Osteoblast (primary cell): ENCODE measurements around the gene ARHGAP10. TPM values are rescaled to one million over a fixed set of nuclear protein-coding genes. Genes with fewer than 3 reads are reported as not detected.
A peak's percentile ranks its signal among the peaks of the same experiment; 100 is the strongest.

Experiments
- DNase-seq: peaks from one replicate; pipeline ENCODE4 v3.0.0; 2011; ENCODE audit warnings: low spot score, mixed read lengths; ENCODE audit not compliant: insufficient read length; ENCODE audit errors: missing footprints
- H2AFZ ChIP-seq: 2 replicates; pipeline ENCODE4 v1.6.0; 2011; ENCODE audit warnings: mild to moderate bottlenecking, low read length
- H3K27ac ChIP-seq: 2 replicates; pipeline ENCODE4 v1.5.1; 2011; ENCODE audit warnings: mild to moderate bottlenecking, low read depth, low read length, moderate library complexity
- H3K27me3 ChIP-seq: 2 replicates; pipeline ENCODE4 v1.6.0; 2012; ENCODE audit warnings: mild to moderate bottlenecking, control low read depth, inconsistent platforms, low read length, moderate library complexity; ENCODE audit not compliant: insufficient read depth
- H3K36me3 ChIP-seq: 2 replicates; pipeline ENCODE4 v1.5.1; 2011; ENCODE audit warnings: mild to moderate bottlenecking, low read length, control low read depth, moderate library complexity; ENCODE audit not compliant: insufficient read depth
- H3K4me1 ChIP-seq: 2 replicates; pipeline ENCODE4 v1.5.1; 2011; ENCODE audit warnings: mild to moderate bottlenecking, low read length, control low read depth, moderate library complexity; ENCODE audit not compliant: insufficient read depth
- H3K4me2 ChIP-seq: 2 replicates; pipeline ENCODE4 v1.6.0; 2011; ENCODE audit warnings: mild to moderate bottlenecking, low read length; ENCODE audit not compliant: insufficient read depth
- H3K4me3 ChIP-seq: fragments of 200-600 bp; sonication (generic); 3 replicates; pipeline ENCODE4 v1.5.1; 2012; ENCODE audit warnings: mild to moderate bottlenecking, low read length, inconsistent platforms; ENCODE audit not compliant: insufficient read depth
- H3K79me2 ChIP-seq: 2 replicates; pipeline ENCODE4 v1.6.0; 2012; ENCODE audit warnings: mild to moderate bottlenecking, low read length, control low read depth, inconsistent platforms; ENCODE audit not compliant: insufficient read depth
- H3K9me3 ChIP-seq: 2 replicates; pipeline ENCODE4 v1.5.1; 2011; ENCODE audit warnings: low read depth, low read length, control low read depth
- H4K20me1 ChIP-seq: 2 replicates; pipeline ENCODE4 v1.6.0; 2012; ENCODE audit warnings: mild to moderate bottlenecking, low read length, control low read depth; ENCODE audit not compliant: insufficient read depth
- CTCF ChIP-seq: IDR thresholded peaks from 2 replicates; pipeline ENCODE4 v1.5.1; 2011; ENCODE audit warnings: mild to moderate bottlenecking, low read depth, low read length, moderate library complexity; ENCODE audit errors: extremely low read depth
- total RNA-seq: library from RNA; depleted of rRNA; stranded (reverse); fragments of >200 nt; gene quantifications from 2 replicates; pipeline ENCODE4 v1.2.3, GENCODE V29; 2012

Gene ARHGAP10
- total RNA-seq, 1 donor: 31.5 TPM

GRCh38 chr4:147916351-147916750 is 184.5 kb downstream of the ARHGAP10 start:
- H4K20me1 ChIP-seq: no peaks in the 10 kb centered on the region
- no peak overlapping the region for H3K4me2 ChIP-seq
- H3K4me1 ChIP-seq: peaks cover 12% of the 10 kb centered on the region
- peak overlapping the region; percentile 2 for H3K27ac ChIP-seq
- no peak for TF ChIP-seq CTCF
- H3K79me2 ChIP-seq: no peaks in the 10 kb centered on the region
- H3K27me3 ChIP-seq: no peaks in the 10 kb centered on the region
- H2AFZ ChIP-seq: no peak overlapping the region
- peak; percentile 43 for DNase-seq
- H3K4me3 ChIP-seq: no peak overlapping the region
- no peaks in the 10 kb centered on the region for H3K9me3 ChIP-seq
- peaks cover 2% of the 10 kb centered on the region for H3K36me3 ChIP-seq

- Histone ChIP-seq H3K9me3 (no peaks in the 10 kb centered on the region), H3K27ac (no peak overlapping the region), H3K4me3 (no peak overlapping the region), H3K79me2 (no peaks in the 10 kb centered on the region), H3K36me3 (no peaks in the 10 kb centered on the region), H2AFZ (no peak overlapping the region), H3K4me1 (peaks cover 7% of the 10 kb centered on the region), H4K20me1 (no peaks in the 10 kb centered on the region), H3K27me3 (no peaks in the 10 kb centered on the region), H3K4me2 (no peak overlapping the region)
- no peak for DNase-seq
- no peak for TF ChIP-seq CTCF
These were observed 191.5 kb downstream of the ARHGAP10 start for GRCh38 chr4:147923381-147923780.

- Histone ChIP-seq H3K4me3 (no peak overlapping the region), H3K27me3 (no peaks in the 10 kb centered on the region), H3K4me2 (no peak overlapping the region), H3K4me1 (peaks cover 7% of the 10 kb centered on the region), H3K79me2 (no peaks in the 10 kb centered on the region), H3K27ac (no peak overlapping the region), H4K20me1 (no peaks in the 10 kb centered on the region), H2AFZ (no peak overlapping the region), H3K36me3 (no peaks in the 10 kb centered on the region), H3K9me3 (no peaks in the 10 kb centered on the region)
- no peak for DNase-seq
- no peak for TF ChIP-seq CTCF
These were observed 192.0 kb downstream of the ARHGAP10 start for GRCh38 chr4:147923854-147924253.

- Histone ChIP-seq H3K4me3 (no peak overlapping the region), H4K20me1 (no peaks in the 10 kb centered on the region), H3K79me2 (no peaks in the 10 kb centered on the region), H3K9me3 (no peaks in the 10 kb centered on the region), H2AFZ (no peak overlapping the region), H3K4me2 (no peak overlapping the region), H3K4me1 (peaks cover 7% of the 10 kb centered on the region), H3K27ac (no peak overlapping the region), H3K36me3 (no peaks in the 10 kb centered on the region), H3K27me3 (no peaks in the 10 kb centered on the region)
- TF ChIP-seq CTCF: peak; percentile 53
- no peak for DNase-seq
These were observed 192.9 kb downstream of the ARHGAP10 start for GRCh38 chr4:147924604-147925412.
